CD4-positive, alpha-beta T cell treated with Interleukin-6 for 4 hours (primary cell): ENCODE results near the gene EVL.
A peak's percentile ranks its signal among the peaks of the same experiment; 100 is the strongest.

Experiments
- DNase-seq: peaks from one replicate; pipeline ENCODE4 v3.0.0-alpha.2; 2020; ENCODE audit warnings: mixed read lengths

Gene EVL

DNA sequence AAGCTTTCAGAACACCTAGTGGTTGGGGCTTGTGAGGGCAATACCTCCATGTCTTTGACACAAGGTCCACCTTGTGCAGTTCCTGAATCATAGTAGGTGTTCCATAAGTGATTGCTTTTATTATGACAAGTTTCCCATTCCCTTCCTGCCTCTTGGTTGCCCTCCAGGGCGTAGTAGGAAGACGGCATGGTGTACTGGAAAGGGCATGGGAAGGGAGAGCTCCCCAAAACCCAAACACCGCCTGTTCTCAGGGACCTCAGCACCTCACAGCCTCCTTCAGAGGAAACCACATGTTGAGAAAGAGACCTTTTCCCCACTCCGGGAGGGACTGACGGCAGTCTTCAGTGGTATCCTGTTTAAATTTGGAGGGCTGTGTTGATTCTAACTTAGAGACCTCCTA, 21.1 kb downstream of the EVL start:
- no peak for DNase-seq

GRCh38 chr14:100088226-100088625, 23.0 kb downstream of the EVL start:
- no peak for DNase-seq

- no peak for DNase-seq
Observed at GRCh38 chr14:100091386-100091785, 26.2 kb downstream of the EVL start.

GRCh38 chr14:100092832-100093231, 27.6 kb downstream of the EVL start:
- DNase-seq: no peak

DNA sequence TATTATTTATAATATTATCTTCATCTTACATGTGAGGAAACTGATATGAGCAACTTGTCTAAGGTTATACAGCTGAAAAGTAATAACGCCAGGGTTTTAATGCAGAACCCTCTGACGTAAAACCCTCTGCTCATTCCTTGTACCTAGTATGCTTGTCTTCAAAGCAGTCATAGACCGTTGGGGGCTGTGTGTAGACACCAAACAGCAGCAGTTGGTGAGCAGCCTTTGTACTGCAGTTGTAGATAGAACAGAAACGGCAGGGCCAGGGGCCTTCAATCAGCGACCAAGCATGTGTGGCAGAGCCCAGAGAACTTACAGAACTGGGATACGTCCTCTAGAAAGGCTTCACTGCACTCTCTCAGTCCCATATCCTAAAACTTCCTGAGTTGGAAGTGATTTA, 28.1 kb downstream of the EVL start:
- DNase-seq: no peak

- DNase-seq: no peak
Observed at GRCh38 chr14:100096656-100097055, 31.4 kb downstream of the EVL start.

DNA sequence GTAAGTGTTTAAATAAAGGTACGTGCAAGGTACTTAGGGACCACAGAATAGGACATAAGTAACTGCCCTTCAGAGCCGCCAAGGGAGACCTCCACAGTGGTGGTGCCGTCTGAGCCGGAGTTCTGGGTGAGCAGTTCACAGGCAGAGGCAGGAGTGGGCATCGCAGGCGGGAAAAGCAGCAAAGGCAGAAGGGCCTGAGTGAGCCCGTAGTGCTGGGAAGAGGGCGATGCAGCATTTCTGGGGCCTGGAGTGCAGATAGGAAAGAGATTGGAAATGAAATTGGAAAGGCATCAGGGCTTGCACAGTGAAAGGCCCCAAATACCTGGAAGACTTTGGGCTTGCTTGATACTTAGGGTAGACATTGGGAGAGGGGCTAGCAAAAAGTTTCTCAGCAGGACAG, 32.9 kb downstream of the EVL start:
- DNase-seq: peak; percentile 0

DNA sequence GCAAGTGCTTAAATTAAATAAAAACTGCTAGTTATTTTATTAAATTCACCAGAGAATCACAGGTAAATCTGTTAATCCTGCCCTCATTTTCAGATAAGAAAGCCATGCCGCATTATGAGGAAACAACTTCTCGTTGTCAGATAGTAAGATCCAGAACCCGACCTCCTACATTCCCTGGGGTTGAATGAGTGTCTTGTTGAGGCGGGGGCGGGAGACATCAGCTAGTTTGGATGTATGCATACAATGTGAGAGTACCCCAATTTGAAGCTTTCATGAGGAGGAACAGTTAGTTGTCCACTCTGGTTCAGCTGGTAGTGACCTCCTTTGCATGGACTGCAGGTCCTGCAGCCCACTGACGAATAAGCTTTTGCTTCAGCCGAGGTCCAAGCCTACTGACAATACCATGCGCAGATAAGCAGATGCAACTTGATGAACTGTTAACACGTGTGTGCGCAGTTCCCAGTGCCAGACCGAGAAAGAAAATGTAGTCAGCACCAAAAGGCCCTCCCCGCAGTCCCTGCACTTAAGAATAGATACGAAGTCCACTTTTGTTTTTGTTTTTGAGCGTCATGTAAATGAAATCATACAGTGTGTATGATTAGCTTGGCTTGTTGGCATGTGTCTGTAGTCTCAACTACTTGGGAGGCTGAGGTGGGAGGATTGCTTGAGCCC, 34.9 kb downstream of the EVL start:
- DNase-seq: peak; percentile 3

DNA sequence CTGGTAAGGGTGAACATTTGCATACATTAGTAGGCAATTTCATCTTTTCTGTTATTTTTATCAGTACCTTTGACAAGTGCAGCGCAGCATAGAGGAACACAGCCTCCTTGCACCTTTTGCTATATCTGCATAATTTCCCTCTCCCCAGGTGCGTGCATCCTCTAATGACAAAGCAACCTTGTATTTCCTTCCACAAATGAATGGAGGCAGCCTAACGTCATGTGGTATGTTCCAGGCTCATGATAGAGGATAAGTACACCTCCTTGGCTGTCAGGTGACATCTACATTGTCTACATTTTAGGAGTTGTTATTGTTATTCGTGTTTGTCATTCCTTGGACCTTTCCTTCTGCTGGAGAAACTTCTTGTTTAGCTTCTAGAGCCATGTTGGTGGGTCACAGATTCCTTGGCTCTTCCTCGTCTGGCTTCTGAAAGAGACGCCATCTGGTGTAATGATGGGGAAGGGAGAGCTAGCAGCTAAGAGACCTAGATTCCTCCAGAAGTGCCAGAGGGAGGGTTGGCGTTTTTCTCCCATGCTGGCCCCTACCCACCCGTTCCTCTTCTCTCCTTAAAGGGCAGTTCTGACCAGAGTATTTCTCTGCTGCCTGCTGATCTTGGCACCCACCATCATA, 37.0 kb downstream of the EVL start:
- DNase-seq: peak; percentile 31

- peak; percentile 53 for DNase-seq
Observed at GRCh38 chr14:100103250-100104005, 38.2 kb downstream of the EVL start.

DNA sequence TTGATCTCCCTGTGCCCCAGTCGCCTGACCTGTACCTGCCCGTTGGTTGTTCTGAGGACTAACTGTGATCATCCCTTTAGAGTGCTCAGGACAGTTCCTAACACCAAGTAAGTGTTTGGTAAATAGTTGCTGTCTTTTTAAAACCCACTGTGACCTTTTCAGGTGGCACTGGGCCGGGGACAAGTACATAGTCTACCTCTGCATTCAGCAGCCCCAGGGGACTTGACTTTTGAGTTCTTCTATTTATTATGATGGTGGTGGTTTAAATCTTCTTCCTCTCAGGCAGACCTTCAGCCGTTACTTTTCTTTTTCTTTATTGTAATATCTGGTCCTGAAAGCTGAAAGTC, 38.8 kb downstream of the EVL start:
- no peak for DNase-seq

GRCh38 chr14:100104523-100105300, 39.5 kb downstream of the EVL start:
- no peak for DNase-seq

DNA sequence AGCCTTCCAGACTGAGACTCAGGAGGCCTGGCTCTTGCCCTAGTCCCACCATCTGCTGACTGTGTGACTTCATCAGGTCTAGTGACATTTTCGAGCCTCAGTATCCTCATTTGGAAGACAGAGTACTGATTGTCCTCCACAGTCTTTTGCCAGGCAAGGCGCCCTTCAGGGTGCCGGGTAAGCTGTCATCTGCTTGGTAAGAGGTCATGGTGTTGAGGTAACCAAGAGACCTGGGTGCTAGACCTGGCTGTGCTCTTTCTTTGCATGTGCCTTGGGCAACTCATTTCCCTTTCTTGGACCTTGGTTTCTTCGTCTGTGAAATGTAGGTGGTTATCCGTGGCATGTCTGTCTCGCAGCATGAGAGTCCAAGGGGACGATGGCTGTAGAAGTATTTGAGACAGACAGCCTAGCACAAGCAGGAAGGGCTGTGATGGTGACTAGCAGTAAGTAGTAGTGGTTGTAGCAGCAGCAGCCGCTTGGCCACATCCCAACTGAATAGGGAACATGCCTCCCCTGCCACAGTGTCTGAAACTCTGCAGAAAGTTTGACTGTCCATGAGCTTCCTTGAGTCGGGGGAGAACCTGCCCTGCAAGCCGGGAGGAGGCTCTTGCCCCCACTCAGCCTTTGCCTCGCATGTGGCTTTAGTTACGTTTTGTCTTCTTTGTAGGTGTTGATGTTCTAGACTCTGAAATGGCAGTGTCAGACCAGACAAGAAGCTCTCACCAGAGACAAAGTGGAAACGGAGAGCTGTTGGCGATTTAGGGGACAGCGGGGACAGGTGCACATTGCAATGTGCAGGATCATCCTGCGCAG, 40.3 kb downstream of the EVL start:
- DNase-seq: peak; percentile 51

DNA sequence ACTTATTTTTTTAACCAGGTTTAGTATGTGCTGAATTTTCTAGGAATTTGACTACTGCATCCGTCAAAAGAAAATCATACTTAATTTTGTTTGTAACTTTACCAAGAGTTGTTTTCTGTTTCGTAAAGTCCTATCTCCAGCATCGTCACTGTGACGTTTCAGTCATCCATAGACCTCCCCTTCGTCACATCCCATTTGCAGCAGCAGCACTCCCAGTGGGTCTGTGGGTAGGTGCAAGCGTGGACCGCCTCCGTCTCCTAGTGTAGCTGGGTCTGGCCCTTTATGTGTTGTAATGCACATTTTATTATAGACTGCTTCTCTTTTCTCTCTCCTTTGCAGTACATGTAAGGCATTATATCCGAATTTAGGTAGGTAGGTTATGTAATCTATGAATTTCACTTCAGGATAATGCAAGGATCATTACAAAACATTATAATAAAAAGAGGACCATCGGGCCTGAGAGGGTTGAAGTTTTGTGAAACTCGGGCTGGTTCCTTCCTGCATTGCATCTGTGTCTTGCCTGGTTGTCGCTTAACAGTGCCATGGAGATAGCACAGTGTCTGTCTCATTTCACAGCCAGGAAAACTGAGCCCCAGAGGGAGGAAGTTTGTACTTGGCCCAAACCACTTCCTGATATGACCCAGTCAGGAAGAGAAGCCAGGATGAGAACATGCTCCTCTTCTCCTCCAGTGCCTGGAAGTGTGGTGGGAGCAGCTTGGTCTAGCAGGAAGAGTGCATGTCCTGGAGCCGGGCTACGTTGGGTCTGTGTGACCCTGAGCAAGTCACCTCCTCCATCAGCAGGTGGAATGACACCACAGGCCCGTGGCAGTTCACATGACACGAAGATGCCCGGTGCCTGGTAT, 41.3 kb downstream of the EVL start:
- DNase-seq: peak; percentile 40

GRCh38 chr14:100107236-100107635, 42.0 kb downstream of the EVL start:
- no peak for DNase-seq

DNA sequence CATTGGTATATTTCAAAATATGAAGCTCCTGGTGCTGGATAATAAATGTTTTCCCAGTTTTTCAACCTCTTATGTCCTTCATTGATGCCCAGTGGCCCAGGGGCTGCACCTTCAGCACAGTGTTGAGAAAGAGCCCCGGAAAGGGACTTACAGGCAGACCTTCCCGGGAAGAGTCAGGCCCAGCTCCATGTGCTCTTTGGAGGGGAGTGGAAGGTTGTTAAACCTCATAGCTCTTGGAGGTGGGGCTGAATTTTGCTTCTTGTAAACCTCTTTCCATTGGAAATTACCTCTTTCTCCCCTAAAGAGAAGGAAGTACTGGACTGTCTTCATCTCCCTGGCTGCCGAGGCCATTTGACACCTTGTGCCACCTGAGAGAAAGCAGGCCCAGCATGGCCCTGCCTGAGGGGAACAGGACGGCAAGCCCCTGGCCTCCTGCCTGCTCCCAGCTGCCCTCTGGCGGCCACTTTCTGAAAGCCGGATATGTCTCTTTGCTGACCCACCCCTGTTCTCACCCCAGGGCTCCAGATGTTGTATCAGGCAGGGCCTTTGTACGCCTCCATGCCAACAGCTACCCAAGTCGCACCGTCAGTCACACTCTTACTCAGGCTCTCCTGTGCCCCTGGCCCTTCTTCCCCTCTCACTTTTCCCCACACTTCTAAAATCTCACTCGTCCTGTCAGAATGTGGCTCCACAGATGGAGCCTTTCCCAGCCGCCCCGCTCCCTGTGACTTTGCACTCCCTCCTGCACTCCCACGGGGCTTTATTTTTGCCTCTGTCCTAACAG, 43.0 kb downstream of the EVL start:
- peak; percentile 91 for DNase-seq

- DNase-seq: no peak
Observed at GRCh38 chr14:100108840-100109593, 43.8 kb downstream of the EVL start.

DNA sequence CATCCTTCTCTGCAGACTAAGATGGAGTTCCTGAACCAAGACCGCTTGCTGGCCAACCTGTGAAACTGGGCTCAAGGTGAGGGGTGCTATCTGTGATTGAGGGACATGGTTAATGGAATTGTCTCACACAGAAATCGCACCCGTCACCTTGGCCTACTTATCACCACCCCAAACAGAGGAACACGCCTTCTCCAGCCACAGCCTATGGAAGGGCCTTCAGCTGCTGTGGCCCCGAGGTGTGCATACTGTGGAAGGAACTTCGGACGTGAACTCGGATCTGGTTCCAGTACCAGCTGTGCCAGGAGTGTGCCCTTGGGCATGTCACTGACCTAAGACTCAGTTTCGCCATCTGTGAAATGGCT, 44.4 kb downstream of the EVL start:
- DNase-seq: no peak

DNA sequence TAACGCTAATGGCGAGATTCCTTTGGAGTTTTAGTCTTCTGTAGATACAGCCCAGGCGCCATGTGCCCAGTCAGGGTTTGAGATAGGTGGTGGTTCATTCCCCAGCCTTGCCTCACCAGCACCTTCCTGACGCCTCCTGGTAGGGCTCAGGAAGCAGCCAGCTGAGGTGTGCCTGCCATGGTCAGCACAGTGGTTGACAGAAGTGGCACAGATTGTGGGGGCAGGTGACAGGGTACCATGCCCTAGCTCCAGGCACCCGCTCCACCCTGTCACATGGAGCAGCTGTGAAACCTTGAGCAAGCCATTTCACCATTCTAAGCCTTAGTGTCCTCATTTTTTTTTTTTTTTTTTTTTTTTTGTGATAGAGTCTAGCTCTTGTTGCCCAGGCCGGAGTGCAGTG, 45.6 kb downstream of the EVL start:
- DNase-seq: no peak
